ENCODE data around the gene ASGR1.

- TF ChIP-seq CTCF (IDR thresholded peaks at IDR 0.05 in 4 of 5, conservative IDR thresholded peaks at IDR 0.05 in 1 of 5) (no peak), POLR2A (IDR thresholded peaks at IDR 0.05) (no peak)
These were observed 37.3 kb upstream of the ASGR1 start for GRCh38 chr17:7216242-7217112.

Measured in gastrocnemius medialis (tissue), 4 donors.